ENCODE measurements around the gene ERG28. TPM values are rescaled to one million over a fixed set of nuclear protein-coding genes. Genes with fewer than 3 reads are reported as not detected.

ERG28 gene
- total RNA-seq, 1 experiment from 2014 or later, result 18.4 TPM

- Histone ChIP-seq H2AFZ (ENCODE audit: low read depth, low read length, poor library complexity, severe bottlenecking) (no peak overlapping the region), H3K27ac (ENCODE audit: low read depth, low read length) (no peak overlapping the region), H3K4me1 (ENCODE audit: control insufficient read depth in 1 of 2, insufficient read depth in 2 of 2, low read length in 2 of 2) (no peaks in the 10 kb centered on the region), H3K27me3 (ENCODE audit: insufficient read depth, low read length) (no peaks in the 10 kb centered on the region), H3K4me2 (ENCODE audit: low read length) (no peak overlapping the region), H3K36me3 (ENCODE audit: control insufficient read depth in 1 of 2, insufficient read depth in 2 of 2, low read length in 2 of 2) (peaks cover 3 to 30% of the 10 kb centered on the region in 2 experiments; a peak in 3 of 4 replicates), H3K9ac (ENCODE audit: low read length) (no peak overlapping the region), H3K9me2 (ENCODE audit: insufficient read depth) (no peaks in the 10 kb centered on the region), H4K20me1 (ENCODE audit: insufficient read depth) (no peaks in the 10 kb centered on the region), H3K79me2 (ENCODE audit: insufficient read depth, low read length) (no peaks in the 10 kb centered on the region), H3K4me3 (replicated peaks in 1 of 2; ENCODE audit: low read depth in 1 of 2, low read length in 2 of 2) (no peak overlapping the region), H3K9me3 (ENCODE audit: control insufficient read depth in 1 of 2, insufficient read depth in 1 of 2, low read depth in 1 of 2, low read length in 2 of 2) (no peaks in the 10 kb centered on the region)
- ATAC-seq (no peak), DNase-seq (ENCODE audit: low read depth, low spot score) (no peak)
- BruUV-seq (replicated peaks), result no TSS peak
- ChIA-PET RAD21 (ENCODE audit: low non-redundant PET in 1 of 2, low total read pairs in 2 of 2, uncharacterized antibody in 2 of 2, unreplicated experiment in 2 of 2) (no interaction called here), POLR2A (interaction anchor here (0.8 kb wide), 1 partner anchor 19 kb away, joined by 3 read pairs; no protein-coding TSS in a partner anchor), CTCF (no interaction called here)
- no peak for TF ChIP-seq MAX (IDR thresholded peaks at IDR 0.05)
- intact Hi-C loops (cut with micrococcal nuclease), result no loop called here
Observed at GRCh38 chr14:75690010-75690409, 29.3 kb upstream of the ERG28 start.

GRCh38 chr14:75689012-75689411 is 28.3 kb upstream of the ERG28 start:
- peaks cover 3 to 27% of the 10 kb centered on the region in 2 experiments; a peak in 3 of 4 replicates for H3K36me3 ChIP-seq (ENCODE audit: control insufficient read depth in 1 of 2, insufficient read depth in 2 of 2, low read length in 2 of 2)
- DNase-seq (ENCODE audit: low read depth, low spot score), result no peak
- POLR2A ChIA-PET, result no interaction called here
- no peak for TF ChIP-seq REST (IDR thresholded peaks at IDR 0.05; ENCODE audit: low read depth)
- TF ChIP-seq SP1 (IDR thresholded peaks at IDR 0.05; ENCODE audit: low read depth), result no peak
- no peak for TF ChIP-seq CEBPB (IDR thresholded peaks at IDR 0.05; ENCODE audit: low read depth)
- TF ChIP-seq MAX (IDR thresholded peaks at IDR 0.05), result no peak
- no peak for TF ChIP-seq EZH2 (IDR thresholded peaks at IDR 0.05)
- TF ChIP-seq ELF1 (IDR thresholded peaks at IDR 0.05; ENCODE audit: borderline replicate concordance, low read depth), result no peak
- no peak for TF ChIP-seq CTCF (IDR thresholded peaks at IDR 0.05 in 2 of 3, conservative IDR thresholded peaks at IDR 0.05 in 1 of 3; ENCODE audit: borderline replicate concordance in 1 of 3, insufficient read depth in 1 of 3, low read depth in 2 of 3, low read length in 2 of 3)
- TF ChIP-seq YY1 (IDR thresholded peaks at IDR 0.05; ENCODE audit: extremely low read depth, insufficient replicate concordance, low read depth, low read length), result no peak
- TF ChIP-seq ATF3 (IDR thresholded peaks at IDR 0.05), result no peak
- no peak for TF ChIP-seq SIN3A (IDR thresholded peaks at IDR 0.05; ENCODE audit: low read depth)
- TF ChIP-seq ZFX (IDR thresholded peaks at IDR 0.05), result no peak
- no peak for TF ChIP-seq FOSL1 (IDR thresholded peaks at IDR 0.05; ENCODE audit: low read depth)
- no peak for TF ChIP-seq EZH2phosphoT487 (IDR thresholded peaks at IDR 0.05; ENCODE audit: borderline replicate concordance)
- no peak for TF ChIP-seq JUND (IDR thresholded peaks at IDR 0.05)
- no peak for TF ChIP-seq POLR2A (IDR thresholded peaks at IDR 0.05; ENCODE audit: borderline replicate concordance, extremely low read depth, insufficient read depth, insufficient read length)
- TF ChIP-seq EGR1 (IDR thresholded peaks at IDR 0.05; ENCODE audit: low read depth), result no peak
- no peak for TF ChIP-seq SRF (IDR thresholded peaks at IDR 0.05; ENCODE audit: low read depth)

More at GRCh38 chr14:75689012-75689411, 28.3 kb upstream of the ERG28 start:
- Histone ChIP-seq H2AFZ (ENCODE audit: low read depth, low read length, poor library complexity, severe bottlenecking) (no peak overlapping the region), H3K27ac (ENCODE audit: low read depth, low read length) (no peak overlapping the region), H3K4me1 (ENCODE audit: control insufficient read depth in 1 of 2, insufficient read depth in 2 of 2, low read length in 2 of 2) (no peaks in the 10 kb centered on the region), H3K4me3 (replicated peaks in 1 of 2; ENCODE audit: low read depth in 1 of 2, low read length in 2 of 2) (no peak overlapping the region), H3K4me2 (ENCODE audit: low read length) (no peak overlapping the region), H3K9me2 (ENCODE audit: insufficient read depth) (no peaks in the 10 kb centered on the region), H3K9me3 (ENCODE audit: control insufficient read depth in 1 of 2, insufficient read depth in 1 of 2, low read depth in 1 of 2, low read length in 2 of 2) (no peaks in the 10 kb centered on the region), H3K9ac (ENCODE audit: low read length) (no peak overlapping the region), H4K20me1 (ENCODE audit: insufficient read depth) (no peaks in the 10 kb centered on the region), H3K27me3 (ENCODE audit: insufficient read depth, low read length) (no peaks in the 10 kb centered on the region), H3K79me2 (ENCODE audit: insufficient read depth, low read length) (no peaks in the 10 kb centered on the region)
- BruUV-seq (replicated peaks), result no TSS peak
- ChIA-PET CTCF (no interaction called here), RAD21 (ENCODE audit: low non-redundant PET in 1 of 2, low total read pairs in 2 of 2, uncharacterized antibody in 2 of 2, unreplicated experiment in 2 of 2) (no interaction called here)
- intact Hi-C loops (cut with micrococcal nuclease), result no loop called here
- no peak for ATAC-seq
